Fibroblast of lung (primary cell): ENCODE measurements around the gene BCAR3. TPM values are rescaled to one million over a fixed set of nuclear protein-coding genes. Genes with fewer than 3 reads are reported as not detected.

Source experiments
- DNase-seq, 2 donors: peaks; one replicate each; pipeline versions ENCODE4 v3.0.0 to v3.0.0-alpha.2; 2010; ENCODE audit warnings: low read depth in 2 of 2
- H2AFZ ChIP-seq: 2 replicates; pipeline ENCODE4 v1.5.1; 2012; ENCODE audit warnings: low read length, control low read depth, inconsistent platforms
- H3K27ac ChIP-seq: 2 replicates; pipeline ENCODE4 v1.5.1; 2011; ENCODE audit warnings: low read length, control low read depth; ENCODE audit not compliant: insufficient read depth
- H3K27me3 ChIP-seq: 2 replicates; pipeline ENCODE4 v1.5.1; 2011; ENCODE audit warnings: mild to moderate bottlenecking, low read length; ENCODE audit not compliant: control insufficient read depth, insufficient read depth
- H3K36me3 ChIP-seq: 2 replicates; pipeline ENCODE4 v1.5.1; 2011; ENCODE audit warnings: low read length; ENCODE audit not compliant: control insufficient read depth, insufficient read depth
- H3K4me1 ChIP-seq: 2 replicates; pipeline ENCODE4 v1.5.1; 2011; ENCODE audit warnings: low read length; ENCODE audit not compliant: control insufficient read depth, insufficient read depth; ENCODE audit errors: extremely low read depth
- H3K4me2 ChIP-seq: 2 replicates; pipeline ENCODE4 v1.5.1; 2011; ENCODE audit warnings: low read length, control low read depth; ENCODE audit not compliant: insufficient read depth; ENCODE audit errors: extremely low read depth
- H3K4me3 ChIP-seq, 4 experiments: fragments of 200-600 bp in 1 of 4; sonication (generic) in 1 of 4; replicated peaks in 1 of 4; 2 replicates each; pipeline ENCODE4 v1.5.1; 2011 to 2016; ENCODE audit warnings: low read length in 4 of 4, low read depth in 3 of 4, mild to moderate bottlenecking in 3 of 4, control low read depth in 2 of 4, inconsistent platforms in 1 of 4, mixed read lengths in 1 of 4; ENCODE audit not compliant: insufficient read depth in 1 of 4; ENCODE audit errors: control extremely low read depth in 1 of 4
- H3K79me2 ChIP-seq: 2 replicates; pipeline ENCODE4 v1.5.1; 2012; ENCODE audit warnings: mild to moderate bottlenecking, low read length, inconsistent platforms; ENCODE audit not compliant: control insufficient read depth, insufficient read depth
- H3K9ac ChIP-seq: 2 replicates; pipeline ENCODE4 v1.5.1; 2011; ENCODE audit warnings: mild to moderate bottlenecking, low read length, control low read depth; ENCODE audit not compliant: insufficient read depth
- H3K9me3 ChIP-seq: 2 replicates; pipeline ENCODE4 v1.5.1; 2012; ENCODE audit warnings: low read depth, low read length; ENCODE audit not compliant: control insufficient read depth, insufficient read depth
- H4K20me1 ChIP-seq: 2 replicates; pipeline ENCODE4 v1.5.1; 2011; ENCODE audit warnings: low read length; ENCODE audit not compliant: control insufficient read depth, insufficient read depth; ENCODE audit errors: extremely low read depth
- CTCF ChIP-seq, 2 donors: IDR thresholded peaks in 1 of 2; conservative IDR thresholded peaks in 1 of 2; 1 replicate in 1 of 2; 2 replicates in 1 of 2; pipeline ENCODE4 v1.5.1; 2011 to 2012; ENCODE audit warnings: low read length in 2 of 2, control low read depth in 1 of 2, inconsistent platforms in 1 of 2, low read depth in 1 of 2, mild to moderate bottlenecking in 1 of 2
- EZH2 ChIP-seq: IDR thresholded peaks from 2 replicates; pipeline ENCODE4 v1.5.1; 2012; ENCODE audit warnings: low read length, control low read depth, mild to moderate bottlenecking; ENCODE audit errors: missing control alignments
- polyA plus RNA-seq, 2 donors: library from polyadenylated mRNA; depleted of rRNA in 1 of 2; stranded (reverse) in 1 of 2; unstranded in 1 of 2; fragments of >200 nt; gene quantifications; 2 replicates each; pipeline ENCODE4 v1.2.1, GENCODE V29; 2011 to 2012; ENCODE audit warnings: missing spikeins in 1 of 2
- total RNA-seq: library from RNA; depleted of rRNA; stranded (reverse); fragments of >200 nt; gene quantifications from 2 replicates; pipeline ENCODE4 v1.2.1, GENCODE V29; 2014

Gene BCAR3
- total and polyA plus RNA-seq, 2 donors (not counting 1 experiment from before 2014, with no cell fraction given), result 12.6 to 35.2 TPM

DNA sequence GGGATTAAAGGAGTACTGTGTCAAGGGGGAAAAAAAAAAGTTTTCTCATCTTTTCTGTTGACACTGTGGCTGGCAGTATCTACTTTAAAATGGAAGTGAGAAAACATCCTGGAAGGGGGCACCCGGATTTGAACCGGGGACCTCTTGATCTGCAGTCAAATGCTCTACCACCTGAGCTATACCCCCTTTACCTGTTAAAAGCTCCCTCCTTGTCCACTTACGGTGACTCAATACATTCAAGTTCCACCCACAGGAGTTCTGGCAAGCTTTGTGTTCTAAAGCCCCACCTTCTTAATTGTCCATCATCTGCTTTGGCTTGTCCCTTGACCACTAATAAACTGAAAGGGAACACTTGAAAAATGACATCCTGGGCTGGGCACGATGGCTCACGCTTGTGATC, 165.5 kb downstream of the BCAR3 start:
- DNase-seq, result no peak
- no peaks in the 10 kb centered on the region for H3K79me2 ChIP-seq
- no peaks in the 10 kb centered on the region for H3K4me1 ChIP-seq
- no peak overlapping the region for H3K4me3 ChIP-seq
- TF ChIP-seq EZH2, result no peak
- no peak for TF ChIP-seq CTCF (conservative IDR thresholded peaks at IDR 0.05 in 1 of 2, IDR thresholded peaks at IDR 0.05 in 1 of 2; ENCODE audit: low read depth in 1 of 2, low read length in 2 of 2)
- H3K4me2 ChIP-seq, result no peak overlapping the region
- no peak overlapping the region for H2AFZ ChIP-seq
- no peak overlapping the region for H3K27ac ChIP-seq
- no peaks in the 10 kb centered on the region for H3K36me3 ChIP-seq
- H3K9me3 ChIP-seq, result no peaks in the 10 kb centered on the region
- H3K9ac ChIP-seq, result no peak overlapping the region
- H3K27me3 ChIP-seq, result no peaks in the 10 kb centered on the region
- H4K20me1 ChIP-seq, result no peaks in the 10 kb centered on the region

Other genes with a start within 250 kb of the BCAR3 start
- gene FNBP1L, start 233.7 kb downstream of the BCAR3 start, total RNA-seq, result 3.0 and 11.6 TPM in 2 replicates
- 4.1 and 8.7 TPM in 2 replicates for gene FNBP1L, start 233.7 kb downstream of the BCAR3 start, polyA plus RNA-seq
- gene DNTTIP2, start 197.4 kb upstream of the BCAR3 start, total RNA-seq, result 19.2 and 20.8 TPM in 2 replicates
- 32.8 and 34.9 TPM in 2 replicates for gene DNTTIP2, start 197.4 kb upstream of the BCAR3 start, polyA plus RNA-seq
- gene GCLM, start 227.6 kb upstream of the BCAR3 start, total RNA-seq, result 16.2 and 28.6 TPM in 2 replicates
- gene GCLM, start 227.6 kb upstream of the BCAR3 start, polyA plus RNA-seq, result 35.8 and 45.4 TPM in 2 replicates